ENCODE measurements around the gene PLCH2. TPM values are rescaled to one million over a fixed set of nuclear protein-coding genes. Genes with fewer than 3 reads are reported as not detected.
A peak's percentile ranks its signal among the peaks of the same experiment; 100 is the strongest.

PLCH2 gene
- polyA plus RNA-seq, 1 donor from 2014 or later, result 5.7 TPM

GRCh38 chr1:2529784-2530512, 53.9 kb downstream of the PLCH2 start, which contains the start of gene HES5:
HES5 (minus strand) TSS chr1:2530263; CDS start chr1:2530164, 99 bp downstream.
- Histone ChIP-seq H3K4me3 (ENCODE audit: low read length) (peak within 1 kb of the TSS; percentile 74), H3K4me2 (ENCODE audit: low read length) (peak within 1 kb of the TSS; percentile 51), H3K9me3 (ENCODE audit: low read length) (no peaks in the 10 kb centered on the region), H3K27me3 (ENCODE audit: insufficient read depth, low read depth, low read length) (no peaks in the 10 kb centered on the region), H4K20me1 (ENCODE audit: insufficient read depth) (peaks cover 1% of the 10 kb centered on the region), H3K9ac (ENCODE audit: low read length) (peak within 1 kb of the TSS; percentile 75), H2AFZ (ENCODE audit: low read depth, low read length) (no peak within 1 kb of the TSS), H3K36me3 (ENCODE audit: insufficient read depth, low read length) (no peaks in the 10 kb centered on the region), H3K9me2 (ENCODE audit: insufficient read depth, low read length) (no peaks in the 10 kb centered on the region), H3K27ac (ENCODE audit: low read length) (peak within 1 kb of the TSS; percentile 67), H3K79me2 (replicated peaks; ENCODE audit: insufficient read depth, low read length) (peaks cover 24% of the 10 kb centered on the region), H3F3A (ENCODE audit: insufficient read depth, low read length, poor library complexity, severe bottlenecking) (no peaks in the 10 kb centered on the region)
- TF ChIP-seq SMC3 (conservative IDR thresholded peaks at IDR 0.05; ENCODE audit: poor library complexity), result peak; percentile 19
- TF ChIP-seq EP300 (conservative IDR thresholded peaks at IDR 0.05; ENCODE audit: poor library complexity, severe bottlenecking), result no peak
- TF ChIP-seq EZH2 (IDR thresholded peaks at IDR 0.05; ENCODE audit: borderline replicate concordance, insufficient read depth, low read length, poor library complexity, severe bottlenecking), result no peak

- Histone ChIP-seq H4K20me1 (ENCODE audit: insufficient read depth) (no peaks in the 10 kb centered on the region), H3K4me3 (ENCODE audit: low read length) (peak overlapping the region; percentile 74), H3K4me2 (ENCODE audit: low read length) (no peak overlapping the region), H3K9me3 (ENCODE audit: low read length) (no peaks in the 10 kb centered on the region), H3K27me3 (ENCODE audit: insufficient read depth, low read depth, low read length) (no peaks in the 10 kb centered on the region), H3K36me3 (ENCODE audit: insufficient read depth, low read length) (no peaks in the 10 kb centered on the region), H3K27ac (ENCODE audit: low read length) (peak overlapping the region; percentile 45), H3K9ac (ENCODE audit: low read length) (peak overlapping the region; percentile 75), H3F3A (ENCODE audit: insufficient read depth, low read length, poor library complexity, severe bottlenecking) (no peaks in the 10 kb centered on the region), H3K79me2 (replicated peaks; ENCODE audit: insufficient read depth, low read length) (peaks cover 16% of the 10 kb centered on the region), H3K9me2 (ENCODE audit: insufficient read depth, low read length) (no peaks in the 10 kb centered on the region), H2AFZ (ENCODE audit: low read depth, low read length) (no peak overlapping the region)
- peak; percentile 23 for TF ChIP-seq POLR2AphosphoS5 (IDR thresholded peaks at IDR 0.05)
- TF ChIP-seq EZH2 (IDR thresholded peaks at IDR 0.05; ENCODE audit: borderline replicate concordance, insufficient read depth, low read length, poor library complexity, severe bottlenecking), result no peak
- TF ChIP-seq MXI1 (conservative IDR thresholded peaks at IDR 0.05; ENCODE audit: poor library complexity, severe bottlenecking), result no peak
These were observed 54.6 kb downstream of the PLCH2 start for GRCh38 chr1:2530513-2531361.

- Histone ChIP-seq H4K20me1 (ENCODE audit: insufficient read depth) (no peaks in the 10 kb centered on the region), H2AFZ (ENCODE audit: low read depth, low read length) (no peak overlapping the region), H3K9me2 (ENCODE audit: insufficient read depth, low read length) (no peaks in the 10 kb centered on the region), H3K4me3 (ENCODE audit: low read length) (no peak overlapping the region), H3K79me2 (replicated peaks; ENCODE audit: insufficient read depth, low read length) (peaks cover 14% of the 10 kb centered on the region), H3F3A (ENCODE audit: insufficient read depth, low read length, poor library complexity, severe bottlenecking) (no peaks in the 10 kb centered on the region), H3K9me3 (ENCODE audit: low read length) (no peaks in the 10 kb centered on the region), H3K27ac (ENCODE audit: low read length) (no peak overlapping the region), H3K27me3 (ENCODE audit: insufficient read depth, low read depth, low read length) (no peaks in the 10 kb centered on the region), H3K9ac (ENCODE audit: low read length) (no peak overlapping the region), H3K4me2 (ENCODE audit: low read length) (no peak overlapping the region), H3K36me3 (ENCODE audit: insufficient read depth, low read length) (no peaks in the 10 kb centered on the region)
- no peak for TF ChIP-seq EP300 (conservative IDR thresholded peaks at IDR 0.05; ENCODE audit: poor library complexity, severe bottlenecking)
- TF ChIP-seq POLR2AphosphoS5 (IDR thresholded peaks at IDR 0.05), result no peak
These were observed 56.5 kb downstream of the PLCH2 start for GRCh38 chr1:2532485-2533160.
